ENCODE data around the gene SOWAHB.

SOWAHB gene

DNA sequence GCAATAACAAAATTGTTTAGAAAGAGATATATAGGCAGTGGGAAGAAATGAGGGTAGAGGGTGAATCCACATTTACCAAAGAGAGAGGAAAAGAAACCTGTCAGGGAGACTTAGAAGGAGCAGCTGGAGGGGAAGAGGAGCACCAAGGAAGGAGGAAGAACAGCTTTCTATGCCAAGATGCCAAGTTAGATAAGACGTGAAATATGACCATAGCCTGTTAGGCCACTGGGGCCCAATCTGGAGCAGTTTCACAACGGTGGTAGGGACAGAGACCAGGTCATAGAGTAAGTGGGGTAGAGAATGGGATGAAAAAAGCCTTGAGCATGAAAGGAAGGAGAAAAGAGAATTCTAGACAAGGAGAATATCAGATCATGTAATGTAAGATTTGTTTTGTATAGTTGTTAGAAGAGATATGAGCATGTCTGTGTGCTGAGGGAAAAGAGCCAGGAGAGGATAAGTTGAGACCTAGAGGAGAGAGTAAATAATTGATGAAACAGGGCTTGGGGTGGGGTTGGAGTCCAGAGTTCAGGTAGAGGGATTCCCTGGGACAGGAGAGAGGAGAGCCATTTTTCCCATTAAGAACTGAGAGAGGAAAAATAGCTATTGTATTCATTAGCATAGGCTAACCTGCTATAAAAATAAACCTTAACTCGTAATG lies 4.4 kb upstream of the SOWAHB start:
- no peak for TF ChIP-seq CTCF (IDR thresholded peaks at IDR 0.05)

- TF ChIP-seq CTCF (IDR thresholded peaks at IDR 0.05), result no peak
Observed at GRCh38 chr4:76898949-76899645, 1.2 kb upstream of the SOWAHB start.

GRCh38 chr4:76898385-76898692 lies 395 bp upstream of the SOWAHB start:
- no peak for TF ChIP-seq CTCF (IDR thresholded peaks at IDR 0.05)

- TF ChIP-seq CTCF (IDR thresholded peaks at IDR 0.05), result no peak
Observed at GRCh38 chr4:76896614-76897535, 1.1 kb downstream of the SOWAHB start.

GRCh38 chr4:76896048-76896447 lies 1.9 kb downstream of the SOWAHB start:
- TF ChIP-seq CTCF (IDR thresholded peaks at IDR 0.05), result no peak

DNA sequence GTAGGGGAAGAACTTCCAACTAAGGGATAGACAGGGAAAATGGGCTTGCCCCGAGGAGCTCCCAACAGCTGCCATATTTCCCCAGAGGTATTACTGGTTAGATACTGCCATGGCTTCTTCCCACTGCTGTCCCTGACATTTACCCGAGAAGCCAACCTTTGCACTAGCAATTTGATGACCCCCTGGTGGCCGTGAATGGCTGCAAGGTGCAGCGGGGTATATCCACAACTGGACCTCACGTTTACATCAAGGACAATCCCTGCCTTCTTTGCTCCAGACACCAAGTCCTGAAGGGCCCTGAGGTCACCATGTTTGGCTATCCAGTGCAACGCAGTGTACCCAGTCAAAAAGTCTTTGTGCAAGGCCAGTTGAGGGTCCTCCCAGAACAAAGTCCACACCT lies 2.3 kb downstream of the SOWAHB start:
- no peak for TF ChIP-seq CTCF (IDR thresholded peaks at IDR 0.05)

DNA sequence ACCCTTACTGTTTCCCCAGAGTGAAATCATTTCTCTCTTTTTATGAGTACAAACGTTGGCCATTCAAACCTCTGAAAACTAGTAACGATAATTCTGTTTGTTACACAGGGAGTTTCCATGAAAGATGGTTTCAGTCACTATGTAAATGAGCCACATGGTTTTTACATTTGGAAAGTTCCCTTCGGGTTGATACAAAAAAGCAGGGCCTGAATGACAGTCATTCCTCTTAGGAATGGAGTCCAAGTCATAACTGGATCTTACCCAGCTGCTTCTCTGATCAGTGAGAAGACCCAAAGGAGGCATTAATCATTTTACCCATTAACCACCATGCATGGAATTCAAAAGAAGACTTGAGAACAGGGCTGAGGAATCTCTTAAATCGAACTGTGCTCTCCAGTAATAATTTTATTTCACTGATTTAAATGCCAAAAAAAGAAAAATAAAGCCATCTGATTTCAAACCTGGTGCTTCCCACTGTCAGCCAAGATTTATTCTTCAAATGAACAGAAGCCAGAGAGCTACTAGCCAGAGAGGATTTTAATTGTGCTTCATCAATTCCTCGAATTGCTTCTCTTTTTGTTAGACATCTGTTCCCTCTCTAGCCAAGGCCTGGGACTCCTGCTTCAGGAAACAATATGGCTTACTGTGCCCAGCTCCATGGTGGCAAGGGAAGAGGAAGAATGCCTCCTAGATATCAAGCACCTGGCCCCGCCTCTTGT lies 3.2 kb downstream of the SOWAHB start:
- TF ChIP-seq CTCF (IDR thresholded peaks at IDR 0.05), result no peak
